OCI-LY1 (cell line): ENCODE measurements around the gene LMBRD2.
"Not testable (repeated sequence)": the region's sequence is repeated elsewhere in the genome, so short reads cannot be mapped to it uniquely, and the experiment has no call there.

Source experiments
- H2AFZ ChIP-seq: fragments of 200-600 bp; sonication (generic), shearing (Covaris generic); 2 replicates; pipeline ENCODE4 v1.6.0; 2014; ENCODE audit warnings: antibody characterized with exemption, mild to moderate bottlenecking, low read length
- H3F3A ChIP-seq: fragments of 200-600 bp; sonication (generic), shearing (Covaris generic); 2 replicates; pipeline ENCODE4 v1.6.0; 2014; ENCODE audit warnings: mild to moderate bottlenecking, antibody characterized with exemption, low read length, moderate library complexity; ENCODE audit not compliant: insufficient read depth
- H3K27ac ChIP-seq: fragments of 200-600 bp; sonication (generic); 2 replicates; pipeline ENCODE4 v1.5.1; 2014; ENCODE audit warnings: low read length, mixed run types, mild to moderate bottlenecking, low read depth; ENCODE audit not compliant: poor library complexity, severe bottlenecking
- H3K27me3 ChIP-seq: fragments of 200-600 bp; sonication (generic); 2 replicates; pipeline ENCODE4 v1.6.0; 2014; ENCODE audit warnings: antibody characterized with exemption, mild to moderate bottlenecking, low read length, moderate library complexity; ENCODE audit not compliant: insufficient read depth
- H3K36me3 ChIP-seq: fragments of 200-600 bp; sonication (generic); 2 replicates; pipeline ENCODE4 v1.6.1; 2014; ENCODE audit warnings: mild to moderate bottlenecking, antibody characterized with exemption, low read length, moderate library complexity, mixed read lengths; ENCODE audit not compliant: insufficient read depth
- H3K4me1 ChIP-seq: fragments of 200-600 bp; sonication (generic); 2 replicates; pipeline ENCODE4 v1.5.1; 2014; ENCODE audit warnings: mild to moderate bottlenecking, low read length, moderate library complexity; ENCODE audit not compliant: insufficient read depth, severe bottlenecking
- H3K4me2 ChIP-seq: fragments of 200-600 bp; sonication (generic), shearing (Covaris generic); 2 replicates; pipeline ENCODE4 v1.6.1; 2014; ENCODE audit warnings: low read length
- H3K4me3 ChIP-seq: fragments of 200-600 bp; sonication (generic); 2 replicates; pipeline ENCODE4 v1.5.1; 2014; ENCODE audit warnings: low read length, low read depth, mild to moderate bottlenecking, mixed read lengths; ENCODE audit not compliant: poor library complexity, severe bottlenecking
- H3K79me2 ChIP-seq: fragments of 200-600 bp; shearing (Covaris generic); 2 replicates; pipeline ENCODE4 v1.6.1; 2016; ENCODE audit warnings: mixed run types, low read length, mixed read lengths; ENCODE audit not compliant: insufficient read depth
- H3K9ac ChIP-seq: fragments of 200-600 bp; sonication (generic), shearing (Covaris generic); 2 replicates; pipeline ENCODE4 v1.6.1; 2014; ENCODE audit warnings: mild to moderate bottlenecking, low read length, mixed read lengths
- H3K9me2 ChIP-seq: fragments of 200-600 bp; sonication (generic), shearing (Covaris generic); 2 replicates; pipeline ENCODE4 v1.6.1; 2014; ENCODE audit warnings: low read depth, mild to moderate bottlenecking, low read length, mixed read lengths
- H3K9me3 ChIP-seq: fragments of 200-600 bp; shearing (Covaris generic); 2 replicates; pipeline ENCODE4 v1.6.1; 2014; ENCODE audit warnings: low read length, mixed read lengths
- H4K20me1 ChIP-seq: fragments of 200-600 bp; sonication (generic), shearing (Covaris generic); 2 replicates; pipeline ENCODE4 v1.6.0; 2016; ENCODE audit warnings: mild to moderate bottlenecking, low read length; ENCODE audit not compliant: insufficient read depth
- EZH2 ChIP-seq: fragments of 200-600 bp; sonication (generic), shearing (Covaris generic); IDR thresholded peaks from 2 replicates; pipeline ENCODE4 v1.8.0; 2017; ENCODE audit warnings: borderline replicate concordance, mixed run types, mild to moderate bottlenecking, antibody characterized with exemption, low read length, moderate library complexity, mixed read lengths
- TF ChIP-seq, protein P1 (sequence below): fragments of 200-600 bp; sonication (generic), shearing (Covaris generic); IDR thresholded peaks from 2 replicates; pipeline ENCODE4 v1.5.1; 2017; ENCODE audit warnings: mild to moderate bottlenecking, antibody characterized with exemption, low read length, moderate library complexity, mixed read lengths

LMBRD2 gene

DNA sequence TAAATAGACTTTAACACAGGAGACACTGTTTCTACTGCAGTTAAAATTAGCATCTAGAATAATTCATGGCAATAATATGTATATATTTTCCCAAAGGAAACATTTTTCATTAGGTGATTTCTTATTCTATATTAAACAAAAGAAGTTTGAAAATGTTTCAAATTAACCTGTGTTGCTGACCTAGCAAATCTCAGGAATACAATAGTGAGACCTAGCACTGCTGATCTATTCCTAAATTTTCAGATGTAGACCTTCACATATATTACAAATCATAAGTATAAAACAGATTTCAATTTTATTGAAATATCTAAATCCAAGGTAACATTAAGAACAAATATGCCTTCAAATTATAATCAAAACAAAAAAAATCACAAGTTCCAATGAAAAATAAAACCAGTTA is 15.1 kb downstream of the LMBRD2 start:
- Histone ChIP-seq H3K36me3 (peaks cover 65% of the 10 kb centered on the region), H3K27me3 (no peaks in the 10 kb centered on the region), H4K20me1 (no peaks in the 10 kb centered on the region), H3K9me2 (no peaks in the 10 kb centered on the region), H3K9me3 (0 out of 2 replicates have a peak, but pooled peaks cover 7% of the 10 kb centered on the region), H3K4me2 (no peak overlapping the region), H2AFZ (no peak overlapping the region), H3K9ac (no peak overlapping the region), H3F3A (no peaks in the 10 kb centered on the region), H3K27ac (no peak overlapping the region), H3K4me3 (no peak overlapping the region), H3K4me1 (no peaks in the 10 kb centered on the region), H3K79me2 (no peaks in the 10 kb centered on the region)
- TF ChIP-seq EZH2 = no peak
- TF ChIP-seq, protein P1, sequence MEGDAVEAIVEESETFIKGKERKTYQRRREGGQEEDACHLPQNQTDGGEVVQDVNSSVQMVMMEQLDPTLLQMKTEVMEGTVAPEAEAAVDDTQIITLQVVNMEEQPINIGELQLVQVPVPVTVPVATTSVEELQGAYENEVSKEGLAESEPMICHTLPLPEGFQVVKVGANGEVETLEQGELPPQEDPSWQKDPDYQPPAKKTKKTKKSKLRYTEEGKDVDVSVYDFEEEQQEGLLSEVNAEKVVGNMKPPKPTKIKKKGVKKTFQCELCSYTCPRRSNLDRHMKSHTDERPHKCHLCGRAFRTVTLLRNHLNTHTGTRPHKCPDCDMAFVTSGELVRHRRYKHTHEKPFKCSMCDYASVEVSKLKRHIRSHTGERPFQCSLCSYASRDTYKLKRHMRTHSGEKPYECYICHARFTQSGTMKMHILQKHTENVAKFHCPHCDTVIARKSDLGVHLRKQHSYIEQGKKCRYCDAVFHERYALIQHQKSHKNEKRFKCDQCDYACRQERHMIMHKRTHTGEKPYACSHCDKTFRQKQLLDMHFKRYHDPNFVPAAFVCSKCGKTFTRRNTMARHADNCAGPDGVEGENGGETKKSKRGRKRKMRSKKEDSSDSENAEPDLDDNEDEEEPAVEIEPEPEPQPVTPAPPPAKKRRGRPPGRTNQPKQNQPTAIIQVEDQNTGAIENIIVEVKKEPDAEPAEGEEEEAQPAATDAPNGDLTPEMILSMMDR = no peak

DNA sequence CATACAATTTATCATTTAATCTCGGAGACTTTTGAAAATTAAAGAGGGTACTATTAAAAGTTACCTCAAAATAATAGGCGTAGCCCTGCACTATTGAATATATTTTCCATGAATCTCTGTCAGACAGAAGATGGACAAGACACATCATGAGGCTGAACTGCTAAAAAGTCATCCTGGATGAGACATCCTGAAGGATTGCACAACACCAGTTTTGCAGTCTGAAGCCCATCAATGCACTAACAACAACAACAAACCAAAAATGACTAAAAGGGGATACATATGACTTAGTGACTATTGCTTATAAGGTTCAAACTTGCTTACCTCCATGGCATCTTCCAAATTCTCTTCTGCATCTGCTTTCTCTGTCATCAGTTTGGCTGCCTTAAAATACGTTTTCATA is 15.7 kb downstream of the LMBRD2 start:
- H3K27me3 ChIP-seq = no peaks in the 10 kb centered on the region
- H3K27ac ChIP-seq = no peak overlapping the region
- no peak overlapping the region for H3K4me3 ChIP-seq
- H3K79me2 ChIP-seq = no peaks in the 10 kb centered on the region
- no peaks in the 10 kb centered on the region for H3K9me2 ChIP-seq
- H3F3A ChIP-seq = no peaks in the 10 kb centered on the region
- TF ChIP-seq EZH2 = no peak
- TF ChIP-seq, protein P1 = no peak
- no peak overlapping the region for H3K9ac ChIP-seq
- H3K36me3 ChIP-seq = peaks cover 64% of the 10 kb centered on the region
- no peaks in the 10 kb centered on the region for H3K4me1 ChIP-seq
- 0 out of 2 replicates have a peak, but pooled peaks cover 5% of the 10 kb centered on the region for H3K9me3 ChIP-seq
- no peak overlapping the region for H3K4me2 ChIP-seq
- H4K20me1 ChIP-seq = no peaks in the 10 kb centered on the region
- H2AFZ ChIP-seq = no peak overlapping the region

DNA sequence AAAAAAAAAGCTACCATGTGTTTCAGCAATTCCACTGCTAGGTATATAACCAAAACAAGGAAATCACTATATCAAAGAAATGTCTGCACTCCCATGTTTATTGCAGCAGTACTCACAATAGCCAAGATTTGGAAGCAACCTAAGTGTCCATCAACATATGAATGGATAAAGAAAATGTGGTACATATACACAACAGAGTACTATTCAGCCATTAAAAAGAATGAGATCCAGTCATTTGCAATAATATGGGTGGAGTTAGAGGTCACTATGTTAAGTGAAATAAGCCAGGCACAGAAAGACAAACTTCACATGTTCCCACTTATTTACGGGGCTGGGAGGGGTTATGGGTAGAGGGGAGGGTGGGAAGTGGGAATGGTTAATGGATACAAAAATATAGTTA is 18.7 kb downstream of the LMBRD2 start:
- H4K20me1 ChIP-seq, H3K27me3 ChIP-seq, H3K79me2 ChIP-seq, H2AFZ ChIP-seq, H3K9ac ChIP-seq, H3K4me1 ChIP-seq, H3K9me2 ChIP-seq, H3K27ac ChIP-seq, H3K4me3 ChIP-seq, H3K4me2 ChIP-seq, H3F3A ChIP-seq: not testable (repeated sequence)
- Histone ChIP-seq H3K9me3 (peaks cover 12% of the 10 kb centered on the region), H3K36me3 (peaks cover 62% of the 10 kb centered on the region)

DNA sequence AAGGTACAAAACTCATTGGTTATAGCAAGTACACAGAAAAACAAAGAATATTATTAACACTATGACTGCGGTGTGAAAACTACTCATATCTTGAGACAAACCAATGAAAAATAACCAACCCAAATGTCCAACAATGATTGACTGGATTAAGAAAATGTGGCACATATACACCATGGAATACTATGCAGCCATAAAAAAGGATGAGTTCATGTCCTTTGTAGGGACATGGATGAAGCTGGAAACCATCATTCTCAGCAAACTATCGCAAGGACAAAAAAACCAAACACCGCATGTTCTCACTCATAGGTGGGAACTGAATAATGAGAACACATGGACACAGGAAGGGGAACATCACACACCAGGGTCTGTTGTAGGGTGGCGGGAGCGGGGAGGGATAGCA is 22.0 kb downstream of the LMBRD2 start:
- H3K9me2 ChIP-seq, H3K9ac ChIP-seq, H3K27ac ChIP-seq, H2AFZ ChIP-seq, H4K20me1 ChIP-seq, H3K27me3 ChIP-seq, H3K4me1 ChIP-seq, H3K4me3 ChIP-seq, H3K79me2 ChIP-seq, H3K4me2 ChIP-seq, H3F3A ChIP-seq: not testable (repeated sequence)
- Histone ChIP-seq H3K36me3 (peaks cover 54% of the 10 kb centered on the region), H3K9me3 (peaks cover 12% of the 10 kb centered on the region)
